GM12892 (cell line): Measurements from ENCODE around the gene GALNT7.

Experiments
- POLR2A ChIP-seq: IDR thresholded peaks from 2 replicates; pipeline ENCODE4 v1.6.1; 2011; ENCODE audit warnings: low read depth, low read length, control low read depth
- POLR2AphosphoS5 ChIP-seq: IDR thresholded peaks from 2 replicates; pipeline ENCODE4 v1.6.1; 2011; ENCODE audit warnings: low read depth, low read length, control low read depth
- TAF1 ChIP-seq: IDR thresholded peaks from 2 replicates; pipeline ENCODE4 v1.6.1; 2011; ENCODE audit warnings: low read depth, mild to moderate bottlenecking, control low read depth, low read length, borderline replicate concordance

- TF ChIP-seq POLR2AphosphoS5 (no peak), POLR2A (no peak), TAF1 (no peak)
Measured at GRCh38 chr4:173282626-173283025, 114.0 kb downstream of the GALNT7 start.
